Spleen (tissue), 7 donors: ENCODE measurements around the gene MCF2L.

Source experiments
- POLR2A ChIP-seq, 3 donors: fragments of 450-650 bp; IDR thresholded peaks; one replicate each; pipeline ENCODE4 v1.5.1; 2017; ENCODE audit warnings: antibody characterized with exemption in 3 of 3, mild to moderate bottlenecking in 1 of 3
- TF ChIP-seq, protein P1 (sequence below), 11 experiments: fragments of 200-600 bp in 7 of 11; fragments of 450-650 bp in 4 of 11; sonication (generic) in 4 of 11; IDR thresholded peaks in 8 of 11; conservative IDR thresholded peaks in 3 of 11; 1 replicate in 7 of 11; 2 replicates in 4 of 11; pipeline versions ENCODE4 v1.4.0 to v1.8.0; 2016 to 2021; ENCODE audit warnings: antibody characterized with exemption in 11 of 11, inconsistent platforms in 4 of 11, mild to moderate bottlenecking in 1 of 11
- donor health status: DM: no; HTN: no; CAD: no; lungs with moderate emphysema.
- donor health status: DM: no; HTN: no; CAD: no.
- donor health status: DM: no; HTN: no; CAD: no.

DNA sequence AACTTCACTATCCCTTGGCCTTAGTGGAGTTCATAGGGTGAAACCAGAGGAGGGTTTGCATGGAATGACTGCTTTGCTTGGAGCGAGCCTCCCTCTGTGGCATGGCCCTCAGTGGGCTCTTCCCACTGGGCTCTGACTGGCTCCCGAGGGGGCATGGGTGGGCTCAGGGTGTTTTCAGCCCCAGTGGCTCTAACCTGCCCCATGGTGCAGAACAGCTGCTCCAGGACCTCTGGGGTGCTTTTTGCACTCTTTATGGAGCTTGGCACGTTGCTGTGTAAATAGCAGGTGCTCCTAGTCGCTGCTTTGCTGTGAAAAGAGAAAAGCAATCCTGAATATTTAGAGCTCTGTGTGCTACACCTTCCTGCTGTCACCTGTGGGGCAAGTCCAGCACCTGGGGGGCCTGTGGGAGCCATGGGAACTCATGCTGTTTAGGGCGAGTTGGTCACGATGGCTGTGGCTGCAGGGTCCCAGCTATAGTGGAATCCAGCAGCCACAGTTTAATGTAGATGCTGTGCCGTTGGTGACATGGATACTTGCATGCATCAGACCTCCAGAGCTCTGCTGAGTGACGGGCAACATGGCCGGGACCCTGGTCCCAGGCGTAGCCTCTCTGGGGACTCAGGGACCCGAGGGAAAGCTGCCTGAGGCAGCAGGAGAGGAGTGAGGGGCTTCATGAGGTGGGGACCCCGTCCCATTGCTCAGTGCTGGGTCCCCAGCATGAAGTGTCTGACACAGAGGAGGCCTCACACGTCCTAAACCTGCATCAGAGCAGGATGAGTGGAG lies 14.3 kb upstream of the MCF2L start:
- TF ChIP-seq, protein P1, sequence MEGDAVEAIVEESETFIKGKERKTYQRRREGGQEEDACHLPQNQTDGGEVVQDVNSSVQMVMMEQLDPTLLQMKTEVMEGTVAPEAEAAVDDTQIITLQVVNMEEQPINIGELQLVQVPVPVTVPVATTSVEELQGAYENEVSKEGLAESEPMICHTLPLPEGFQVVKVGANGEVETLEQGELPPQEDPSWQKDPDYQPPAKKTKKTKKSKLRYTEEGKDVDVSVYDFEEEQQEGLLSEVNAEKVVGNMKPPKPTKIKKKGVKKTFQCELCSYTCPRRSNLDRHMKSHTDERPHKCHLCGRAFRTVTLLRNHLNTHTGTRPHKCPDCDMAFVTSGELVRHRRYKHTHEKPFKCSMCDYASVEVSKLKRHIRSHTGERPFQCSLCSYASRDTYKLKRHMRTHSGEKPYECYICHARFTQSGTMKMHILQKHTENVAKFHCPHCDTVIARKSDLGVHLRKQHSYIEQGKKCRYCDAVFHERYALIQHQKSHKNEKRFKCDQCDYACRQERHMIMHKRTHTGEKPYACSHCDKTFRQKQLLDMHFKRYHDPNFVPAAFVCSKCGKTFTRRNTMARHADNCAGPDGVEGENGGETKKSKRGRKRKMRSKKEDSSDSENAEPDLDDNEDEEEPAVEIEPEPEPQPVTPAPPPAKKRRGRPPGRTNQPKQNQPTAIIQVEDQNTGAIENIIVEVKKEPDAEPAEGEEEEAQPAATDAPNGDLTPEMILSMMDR (IDR thresholded peaks at IDR 0.05 in 8 of 11, conservative IDR thresholded peaks at IDR 0.05 in 3 of 11): no peak
- no peak for TF ChIP-seq POLR2A (IDR thresholded peaks at IDR 0.05)
